ENCODE data around the gene OXNAD1.

Gene OXNAD1

GRCh38 chr3:16248556-16248955, 16.5 kb upstream of the OXNAD1 start:
- no peak for DNase-seq

- peak; percentile 29 to 35 for DNase-seq
Measured at GRCh38 chr3:16249336-16249735, 15.7 kb upstream of the OXNAD1 start.

- DNase-seq = no peak
Measured at GRCh38 chr3:16249886-16250285, 15.1 kb upstream of the OXNAD1 start.

- DNase-seq = no peak
Measured at GRCh38 chr3:16251316-16252085, 13.5 kb upstream of the OXNAD1 start.

- DNase-seq = no peak
Measured at GRCh38 chr3:16252243-16252978, 12.6 kb upstream of the OXNAD1 start.

DNA sequence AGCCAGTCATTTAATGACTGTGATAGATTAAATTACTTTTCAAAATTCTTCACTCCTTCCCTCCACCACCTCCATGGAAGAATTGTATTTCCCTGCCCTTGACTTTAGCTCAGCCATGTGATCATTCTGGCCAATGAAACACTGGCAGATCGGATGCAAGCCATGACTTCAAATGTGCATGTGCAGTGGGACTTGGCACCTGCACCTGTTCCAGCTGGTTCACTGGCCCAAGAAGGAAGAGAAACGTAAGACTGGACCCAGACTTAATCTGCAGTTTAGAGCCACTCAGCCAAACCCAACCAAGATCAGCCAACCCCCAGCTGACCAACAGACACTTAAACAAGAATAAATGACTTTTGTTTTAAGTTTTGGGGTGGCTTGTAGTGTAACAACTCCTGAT, 12.0 kb upstream of the OXNAD1 start:
- no peak for DNase-seq

- DNase-seq = no peak
Measured at GRCh38 chr3:16253601-16254000, 11.4 kb upstream of the OXNAD1 start.

DNA sequence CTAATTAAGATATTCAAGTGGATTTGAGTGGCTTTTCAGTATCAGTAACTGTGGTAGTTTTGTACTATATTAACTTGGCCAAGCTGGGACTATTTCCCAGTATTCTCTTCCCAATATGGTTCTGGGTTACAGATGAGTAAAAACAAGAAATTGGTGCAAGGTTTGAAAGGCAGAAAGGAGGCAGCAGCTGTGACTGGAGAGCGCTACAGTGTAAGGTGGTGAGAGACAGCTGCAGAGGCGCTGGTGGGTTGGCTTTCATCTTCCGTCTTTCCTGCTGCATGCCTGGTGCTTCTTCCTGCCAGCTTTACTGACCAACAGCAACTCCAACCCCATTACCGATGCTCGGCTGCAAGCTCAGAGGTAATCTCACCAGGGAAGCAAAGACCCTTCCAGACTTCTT, 10.1 kb upstream of the OXNAD1 start:
- peak in 1 of 2 experiments; percentile 30 for DNase-seq

- no peak for DNase-seq
Measured at GRCh38 chr3:16255326-16255725, 9.7 kb upstream of the OXNAD1 start.

GRCh38 chr3:16255726-16256125, 9.3 kb upstream of the OXNAD1 start:
- no peak for DNase-seq

GRCh38 chr3:16257309-16257708, 7.7 kb upstream of the OXNAD1 start:
- DNase-seq = no peak

DNA sequence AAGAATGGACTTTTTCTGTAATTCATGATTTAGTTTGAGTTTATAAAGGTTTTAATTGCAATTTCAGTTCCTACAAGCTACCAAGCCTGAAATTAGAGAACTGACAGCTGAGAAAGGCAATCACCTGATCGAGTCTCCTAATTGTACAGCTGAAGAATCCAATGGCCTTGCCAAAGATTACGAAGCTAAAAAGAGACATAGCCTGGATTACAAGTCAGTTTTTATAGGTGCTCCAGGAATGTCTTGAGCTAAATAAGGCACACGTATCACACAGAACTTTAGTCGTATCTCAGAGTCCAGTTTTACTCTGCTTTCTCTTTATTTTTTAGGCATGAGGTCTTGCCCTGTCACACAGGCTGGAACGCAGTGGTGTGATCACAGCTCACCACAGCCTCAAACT, 6.8 kb upstream of the OXNAD1 start:
- no peak for DNase-seq

DNA sequence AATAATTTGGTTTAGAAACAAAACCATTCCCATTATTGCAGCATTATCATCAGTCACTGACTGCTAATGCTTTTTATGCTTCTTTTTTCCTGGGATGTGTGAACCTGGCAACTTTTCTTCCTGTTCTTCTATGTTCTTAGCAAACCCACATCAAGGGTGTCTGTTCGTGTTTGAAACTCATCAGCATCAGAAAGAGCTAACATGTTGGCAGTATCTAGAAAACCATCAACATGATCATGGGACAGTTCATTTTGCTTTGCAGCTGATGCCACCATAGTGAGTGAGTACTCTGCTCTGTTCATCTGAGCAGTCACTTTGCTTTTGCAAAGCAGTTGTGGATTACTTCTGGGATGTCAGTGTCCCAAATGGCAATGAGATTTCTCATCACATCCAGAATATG, 6.1 kb upstream of the OXNAD1 start:
- DNase-seq = no peak

GRCh38 chr3:16260046-16260445, 5.0 kb upstream of the OXNAD1 start:
- no peak for DNase-seq

GRCh38 chr3:16262174-16262573, 2.8 kb upstream of the OXNAD1 start:
- no peak for DNase-seq

DNA sequence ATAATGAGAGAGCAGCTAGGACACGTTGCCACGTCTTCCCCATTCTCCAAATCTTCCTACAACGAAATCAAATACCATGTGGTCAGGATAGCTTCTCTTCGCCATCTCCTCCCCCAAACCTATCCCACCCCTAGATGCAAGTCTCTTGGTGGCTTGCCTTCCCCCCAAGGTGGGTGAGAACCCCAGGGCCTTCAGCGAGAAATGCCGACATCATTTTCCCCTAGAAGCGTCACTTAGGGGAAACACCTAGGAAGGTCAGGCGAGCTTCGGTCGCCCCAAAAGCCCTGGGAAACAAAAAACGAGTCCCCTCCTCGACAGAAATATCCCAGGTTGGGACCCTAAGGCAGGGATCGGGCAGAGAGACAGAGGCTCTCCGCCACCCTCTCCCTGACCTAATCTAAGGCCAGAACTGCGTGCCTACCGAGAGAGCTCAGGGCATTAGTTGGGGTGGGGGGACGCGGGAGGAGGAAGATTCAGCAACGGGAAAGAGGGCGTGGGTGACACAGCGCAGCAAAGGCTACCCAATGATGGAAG, 771 bp upstream of the OXNAD1 start:
- DNase-seq = no peak

DNA sequence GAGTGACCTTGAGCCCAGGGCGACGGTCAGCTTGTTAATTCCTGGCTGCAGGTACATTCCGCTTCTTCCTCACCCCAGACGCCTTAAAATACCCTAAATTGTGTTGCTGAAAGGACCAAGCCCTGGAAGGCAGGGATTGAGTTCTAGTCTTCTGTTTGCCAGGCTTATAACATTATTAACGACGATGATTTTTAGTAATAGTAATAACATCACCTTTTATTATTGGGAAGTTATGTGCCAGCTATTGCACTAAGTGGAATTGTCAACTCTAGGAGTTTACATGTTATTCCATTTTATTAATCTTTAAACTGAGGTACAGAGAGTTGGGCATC, 409 bp downstream of the OXNAD1 start:
- DNase-seq = no peak

GRCh38 chr3:16266714-16267113, 1.7 kb downstream of the OXNAD1 start:
- DNase-seq = no peak

DNA sequence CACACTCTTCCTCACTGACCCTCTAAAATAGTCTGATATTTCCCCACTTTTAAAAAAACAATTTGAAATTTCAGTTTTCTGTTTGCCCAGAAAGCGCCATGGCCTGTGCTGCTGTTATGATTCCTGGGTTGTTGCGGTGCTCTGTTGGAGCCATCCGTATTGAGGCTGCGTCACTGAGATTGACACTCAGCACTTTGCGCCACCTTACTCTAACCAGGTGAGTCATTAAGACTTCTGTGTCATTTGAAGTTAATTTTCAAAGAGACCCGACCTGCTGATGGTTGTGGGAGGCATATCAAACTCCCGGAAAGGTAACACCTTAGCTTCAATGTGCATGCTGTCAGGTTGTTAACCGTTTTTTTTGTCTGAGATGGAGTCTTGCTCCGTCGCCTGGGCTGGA, 5.8 kb downstream of the OXNAD1 start:
- DNase-seq = no peak

GRCh38 chr3:16272588-16272987, 7.6 kb downstream of the OXNAD1 start:
- no peak for DNase-seq

DNA sequence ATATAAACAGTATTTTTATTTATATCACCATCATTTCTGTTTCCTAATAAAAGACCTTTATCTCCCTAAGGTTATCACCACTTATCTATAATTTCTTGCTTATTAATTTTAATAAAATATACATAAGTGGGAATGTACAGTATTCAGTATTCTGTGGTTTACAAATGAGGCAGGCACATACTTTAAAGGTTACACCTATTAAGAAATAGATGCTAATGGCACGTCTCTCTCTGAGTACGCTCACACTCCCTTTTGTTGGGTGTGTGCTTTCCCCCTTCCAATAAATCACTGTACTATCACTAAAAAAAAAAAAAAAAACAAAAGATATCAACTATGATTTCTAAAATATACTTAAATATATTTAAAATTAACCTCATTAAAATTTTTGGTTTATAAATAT, 8.9 kb downstream of the OXNAD1 start:
- no peak for DNase-seq

- no peak for DNase-seq
Measured at GRCh38 chr3:16277471-16277870, 12.5 kb downstream of the OXNAD1 start.

DNA sequence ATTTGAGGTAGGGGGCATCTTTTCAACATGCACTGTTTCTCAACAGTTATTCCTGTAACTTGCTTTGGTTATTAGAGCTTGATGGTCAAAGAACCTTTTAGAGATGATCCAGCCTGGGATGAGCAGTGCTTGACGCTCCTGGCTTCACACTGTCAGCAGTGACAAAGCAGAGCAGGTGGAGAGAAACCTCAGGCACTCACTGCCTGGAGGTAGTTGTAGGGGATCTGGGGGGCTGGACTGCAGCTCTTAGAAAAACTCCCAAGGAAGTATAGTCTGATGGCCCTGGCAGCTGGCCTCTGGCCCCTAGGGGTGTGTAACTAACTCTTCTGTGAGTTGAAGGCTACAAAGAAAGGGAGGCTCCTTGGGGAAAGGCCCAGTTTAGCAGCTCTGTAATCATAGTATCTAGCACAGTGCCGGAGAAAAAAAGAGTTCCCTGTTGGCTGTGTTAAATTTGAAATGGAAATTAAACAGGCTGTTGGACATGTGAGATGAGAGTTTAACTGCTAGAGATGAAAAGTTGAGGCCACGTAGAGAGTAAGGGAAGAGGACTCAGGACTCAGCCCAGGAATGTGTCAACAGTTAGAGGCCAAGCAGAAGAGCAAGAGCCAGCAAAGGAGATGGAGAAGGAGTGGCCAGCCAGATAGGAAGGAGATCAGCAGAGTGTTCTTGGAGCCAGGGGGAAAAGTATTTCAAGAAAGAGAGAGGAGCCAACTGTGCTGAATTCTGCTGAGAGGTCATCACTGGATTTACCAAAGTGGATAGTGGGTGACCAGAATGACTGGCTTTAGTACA, 14.2 kb downstream of the OXNAD1 start:
- DNase-seq = no peak

DNA sequence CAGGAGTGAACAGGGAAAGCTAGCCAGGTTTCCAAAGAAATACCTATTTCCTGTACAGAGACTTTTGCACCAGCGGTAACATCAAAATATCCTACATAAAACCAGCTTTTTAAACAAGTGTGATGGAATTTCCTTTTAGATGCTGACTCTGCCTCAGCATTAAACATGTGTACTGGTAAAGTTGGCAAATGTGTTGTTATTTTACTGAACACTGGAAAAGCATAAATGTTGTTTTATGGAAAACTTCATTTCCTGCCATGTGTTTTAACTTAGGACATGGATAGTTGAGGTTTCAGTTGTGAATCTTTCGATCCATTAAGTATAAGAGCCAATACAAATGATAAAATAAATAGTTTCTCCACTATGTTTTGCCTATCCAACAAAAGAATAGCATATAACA, 15.7 kb downstream of the OXNAD1 start:
- no peak for DNase-seq

Measured in activated CD4-positive, alpha-beta T cell treated with anti-CD3 and anti-CD28 coated beads, Interleukin-2, amount 50 U/mL, for 48 hours (primary cell).